Brain microvascular endothelial cell (primary cell): ENCODE data around the gene SPEF1.

Experiments used
- DNase-seq: peaks from one replicate; pipeline ENCODE4 v3.0.0-alpha.2; 2020
- H3K27ac ChIP-seq: fragments of 250-450 bp; sonication (Bioruptor Pico); 2 replicates; pipeline ENCODE4 v1.5.1; 2020; ENCODE audit warnings: mild to moderate bottlenecking, moderate library complexity
- H3K27me3 ChIP-seq: fragments of 250-450 bp; sonication (Bioruptor Pico); replicated peaks from 2 replicates; pipeline ENCODE4 v1.5.1; 2020; ENCODE audit warnings: mild to moderate bottlenecking
- H3K36me3 ChIP-seq: fragments of 250-450 bp; sonication (Bioruptor Pico); replicated peaks from 2 replicates; pipeline ENCODE4 v1.5.1; 2020; ENCODE audit warnings: mild to moderate bottlenecking
- H3K4me3 ChIP-seq: 2 replicates; pipeline ENCODE4 v1.5.1; 2011; ENCODE audit warnings: low read depth, mild to moderate bottlenecking, control low read depth, low read length, moderate library complexity
- CTCF ChIP-seq: IDR thresholded peaks from 2 replicates; pipeline ENCODE4 v1.5.1; 2011; ENCODE audit warnings: low read depth, mild to moderate bottlenecking, moderate library complexity, low read length, control low read depth, inconsistent platforms; ENCODE audit errors: missing control alignments
- in situ Hi-C: cut with HindIII; loops from 2 replicates; pipeline ENCODE4 v1.10.0; 2017; ENCODE audit warnings: low sequenced_read_pairs, low pct_ligation_motif_present

SPEF1 gene

GRCh38 chr20:3755269-3755668, 26.0 kb downstream of the SPEF1 start:
- in situ Hi-C loops = no loop called here
- DNase-seq = no peak
- Histone ChIP-seq H3K36me3 (peaks cover 12% of the 10 kb centered on the region), H3K4me3 (no peak overlapping the region), H3K27ac (no peak overlapping the region), H3K27me3 (no peaks in the 10 kb centered on the region)
- no peak for TF ChIP-seq CTCF

GRCh38 chr20:3754276-3754630, 27.0 kb downstream of the SPEF1 start:
- Histone ChIP-seq H3K4me3 (no peak overlapping the region), H3K36me3 (peaks cover 12% of the 10 kb centered on the region), H3K27ac (no peak overlapping the region), H3K27me3 (no peaks in the 10 kb centered on the region)
- in situ Hi-C loops = no loop called here
- TF ChIP-seq CTCF = no peak
- no peak for DNase-seq

- no peak for DNase-seq
- no peak for TF ChIP-seq CTCF
- no peaks in the 10 kb centered on the region for H3K27me3 ChIP-seq
- in situ Hi-C loops = no loop called here
- no peak overlapping the region for H3K27ac ChIP-seq
- H3K36me3 ChIP-seq = peaks cover 12% of the 10 kb centered on the region
- H3K4me3 ChIP-seq = no peak overlapping the region
Measured at GRCh38 chr20:3753501-3754275, 27.6 kb downstream of the SPEF1 start.

GRCh38 chr20:3753098-3753497, 28.1 kb downstream of the SPEF1 start:
- no peaks in the 10 kb centered on the region for H3K27me3 ChIP-seq
- H3K27ac ChIP-seq = no peak overlapping the region
- peak; percentile 92 for TF ChIP-seq CTCF
- peaks cover 9% of the 10 kb centered on the region for H3K36me3 ChIP-seq
- in situ Hi-C loops = no loop called here
- no peak overlapping the region for H3K4me3 ChIP-seq
- DNase-seq = peak; percentile 68

GRCh38 chr20:3752386-3752759, 28.9 kb downstream of the SPEF1 start:
- H3K4me3 ChIP-seq = peak overlapping the region; percentile 36
- DNase-seq = no peak
- in situ Hi-C loops = no loop called here

More at GRCh38 chr20:3752386-3752759, 28.9 kb downstream of the SPEF1 start:
- no peak for TF ChIP-seq CTCF
- Histone ChIP-seq H3K27ac (no peak overlapping the region), H3K27me3 (no peaks in the 10 kb centered on the region), H3K36me3 (peaks cover 3% of the 10 kb centered on the region)
